CD14-positive monocyte (primary cell): ENCODE results near the gene ROBO3. TPM values are rescaled to one million over a fixed set of nuclear protein-coding genes. Genes with fewer than 3 reads are reported as not detected.

Experiments used
- DNase-seq, 3 donors: peaks; one replicate each; pipeline ENCODE4 v3.0.0-alpha.2; 2011 to 2022
- H2AFZ ChIP-seq: 2 replicates; pipeline ENCODE4 v1.6.0; 2012; ENCODE audit warnings: mild to moderate bottlenecking, low read depth, low read length, inconsistent platforms; ENCODE audit not compliant: insufficient read depth, poor library complexity, severe bottlenecking
- H3K27ac ChIP-seq, 2 donors: 1 replicate in 1 of 2; 2 replicates in 1 of 2; pipeline ENCODE4 v1.5.1; 2012 to 2013; ENCODE audit warnings: low read length in 2 of 2, control low read depth in 1 of 2, inconsistent platforms in 1 of 2, low read depth in 1 of 2, mild to moderate bottlenecking in 1 of 2
- H3K27me3 ChIP-seq, 2 donors: one replicate each; pipeline versions ENCODE4 v1.6.0 to v1.6.1; 2011 to 2013; ENCODE audit warnings: low read length in 2 of 2; ENCODE audit not compliant: control insufficient read depth in 2 of 2, insufficient read depth in 2 of 2
- H3K36me3 ChIP-seq, 2 donors: replicated peaks in 1 of 2; 1 replicate in 1 of 2; 2 replicates in 1 of 2; pipeline versions ENCODE4 v1.5.1 to v1.6.1; 2012 to 2013; ENCODE audit warnings: low read length in 2 of 2, control low read depth in 1 of 2, inconsistent platforms in 1 of 2, mild to moderate bottlenecking in 1 of 2; ENCODE audit not compliant: insufficient read depth in 2 of 2, control insufficient read depth in 1 of 2
- H3K4me1 ChIP-seq, 2 donors: 1 replicate in 1 of 2; 2 replicates in 1 of 2; pipeline versions ENCODE4 v1.5.1 to v1.6.1; 2012 to 2013; ENCODE audit warnings: low read length in 2 of 2, control low read depth in 1 of 2, inconsistent platforms in 1 of 2, mild to moderate bottlenecking in 1 of 2, moderate library complexity in 1 of 2; ENCODE audit not compliant: insufficient read depth in 2 of 2, control insufficient read depth in 1 of 2
- H3K4me2 ChIP-seq: replicated peaks from 2 replicates; pipeline ENCODE3; 2012; ENCODE audit warnings: low read length, moderate library complexity, mild to moderate bottlenecking; ENCODE audit not compliant: poor library complexity, severe bottlenecking; ENCODE audit errors: extremely low read depth
- H3K4me3 ChIP-seq, 3 experiments: fragments of 200-600 bp in 1 of 3; sonication (generic) in 1 of 3; replicated peaks in 1 of 3; 1 replicate in 2 of 3; 2 replicates in 1 of 3; pipeline ENCODE4 v1.5.1; 2011 to 2013; ENCODE audit warnings: low read length in 3 of 3, mild to moderate bottlenecking in 3 of 3, control low read depth in 2 of 3, low read depth in 2 of 3, inconsistent platforms in 1 of 3, moderate library complexity in 1 of 3
- H3K79me2 ChIP-seq: 2 replicates; pipeline ENCODE4 v1.6.0; 2012; ENCODE audit warnings: mild to moderate bottlenecking, control low read depth, inconsistent platforms, low read length, moderate library complexity; ENCODE audit not compliant: insufficient read depth
- H3K9ac ChIP-seq: 2 replicates; pipeline ENCODE4 v1.6.0; 2017; ENCODE audit warnings: low read length, mild to moderate bottlenecking; ENCODE audit not compliant: insufficient read depth, poor library complexity, severe bottlenecking
- H3K9me3 ChIP-seq, 2 donors: replicated peaks in 1 of 2; 1 replicate in 1 of 2; 2 replicates in 1 of 2; pipeline versions ENCODE4 v1.5.1 to v1.6.1; 2012 to 2013; ENCODE audit warnings: low read length in 2 of 2, control low read depth in 1 of 2; ENCODE audit not compliant: control insufficient read depth in 1 of 2, insufficient read depth in 1 of 2
- H4K20me1 ChIP-seq: 2 replicates; pipeline ENCODE4 v1.6.0; 2012; ENCODE audit warnings: mild to moderate bottlenecking, low read length, control low read depth, moderate library complexity; ENCODE audit not compliant: insufficient read depth
- H3K27ac Mint-ChIP-seq, 7 donors: one replicate each; pipeline ENCODE4 v1.8.0; 2020; ENCODE audit warnings: mild to moderate bottlenecking in 7 of 7, mixed read lengths in 7 of 7, moderate library complexity in 6 of 7, inconsistent platforms in 2 of 7
- H3K27me3 Mint-ChIP-seq, 3 donors: one replicate each; pipeline ENCODE4 v1.8.0; 2021 to 2022; ENCODE audit warnings: low read depth in 3 of 3, mild to moderate bottlenecking in 3 of 3, mixed read lengths in 3 of 3, moderate library complexity in 3 of 3, inconsistent platforms in 1 of 3
- H3K36me3 Mint-ChIP-seq, 2 donors: one replicate each; pipeline ENCODE4 v1.8.0; 2020; ENCODE audit warnings: mixed read lengths in 2 of 2, inconsistent platforms in 1 of 2, mild to moderate bottlenecking in 1 of 2
- H3K4me1 Mint-ChIP-seq: one replicate; pipeline ENCODE4 v1.8.0; 2020; ENCODE audit warnings: mild to moderate bottlenecking, mixed read lengths
- H3K4me3 Mint-ChIP-seq, 2 donors: one replicate each; pipeline ENCODE4 v1.8.0; 2020; ENCODE audit warnings: mild to moderate bottlenecking in 2 of 2, mixed read lengths in 2 of 2, moderate library complexity in 1 of 2
- H3K9me3 Mint-ChIP-seq, 7 donors: one replicate each; pipeline ENCODE4 v1.8.0; 2020 to 2022; ENCODE audit warnings: mixed read lengths in 7 of 7, mild to moderate bottlenecking in 6 of 7, moderate library complexity in 6 of 7, inconsistent platforms in 2 of 7
- CTCF ChIP-seq: fragments of 200-600 bp; IDR thresholded peaks from one replicate; pipeline ENCODE4 v1.8.0; 2022; ENCODE audit warnings: antibody characterized with exemption, mild to moderate bottlenecking
- WGBS: methylation state at CpG from one replicate; pipeline ENCODE4 v1.1.5; 2013; ENCODE audit warnings: missing lambda C conversion rate; ENCODE audit not compliant: insufficient coverage; 5-methylcytosine and 5-hydroxymethylcytosine counted together
- intact Hi-C, 2 donors: fragments of 100-400 bp; cut with micrococcal nuclease; formaldehyde crosslinking; loops; one replicate each; pipeline versions ENCODE4 v1.15.0 to v1.15.1; 2023
- polyA plus RNA-seq, 3 donors: library from polyadenylated mRNA; depleted of rRNA in 1 of 3; unstranded in 2 of 3; stranded (reverse) in 1 of 3; fragments of 300-500 nt in 2 of 3; fragments of >200 nt in 1 of 3; fragmentation: Illumina TruSeq in 2 of 3; gene quantifications; 1 replicate in 2 of 3; 2 replicates in 1 of 3; pipeline ENCODE4 v1.2.3, GENCODE V29; 2012 to 2021

ROBO3 gene
- polyA plus RNA-seq, 3 donors: 0.39 to 11.6 (median 0.81) TPM

- peaks cover 6 to 12% of the 10 kb centered on the region in 2 donors for H3K4me1 ChIP-seq
- no peak overlapping the region for H2AFZ ChIP-seq
- no peaks in the 10 kb centered on the region for H3K79me2 ChIP-seq
- Mint-ChIP-seq H3K4me3 (no peak overlapping the region), H3K36me3 (no peaks in the 10 kb centered on the region), H3K4me1 (peaks cover 16% of the 10 kb centered on the region), H3K9me3 (peaks cover 0 to 5% (median 0%) of the 10 kb centered on the region in 7 donors), H3K27ac (peak overlapping the region in 1 of 7 donors; percentile 57), H3K27me3 (peaks cover 0 to 5% (median 3%) of the 10 kb centered on the region in 3 donors)
- H3K4me2 ChIP-seq: no peak overlapping the region
- H3K4me3 ChIP-seq: no peak overlapping the region
- TF ChIP-seq CTCF: no peak
- no peaks in the 10 kb centered on the region for H3K9me3 ChIP-seq
- no peak for DNase-seq
- H3K36me3 ChIP-seq: no peaks in the 10 kb centered on the region
- H3K27ac ChIP-seq: no peak overlapping the region
- no peaks in the 10 kb centered on the region for H4K20me1 ChIP-seq
- H3K27me3 ChIP-seq: no peaks in the 10 kb centered on the region
- H3K9ac ChIP-seq: no peak overlapping the region
- intact Hi-C loops: no loop called here
- WGBS: no CpG with 5 or more reads among the region's 5 CpGs
Measured at GRCh38 chr11:124884869-124885479, 19.7 kb downstream of the ROBO3 start.

GRCh38 chr11:124886476-124886875 is 21.2 kb downstream of the ROBO3 start:
- intact Hi-C loops: no loop called here
- Histone ChIP-seq H3K27ac (no peak overlapping the region), H3K79me2 (no peaks in the 10 kb centered on the region), H4K20me1 (no peaks in the 10 kb centered on the region), H3K4me3 (no peak overlapping the region), H3K9ac (no peak overlapping the region), H3K4me1 (peaks cover 6 to 12% of the 10 kb centered on the region in 2 donors), H3K27me3 (no peaks in the 10 kb centered on the region), H2AFZ (no peak overlapping the region), H3K4me2 (no peak overlapping the region), H3K36me3 (no peaks in the 10 kb centered on the region), H3K9me3 (no peaks in the 10 kb centered on the region)
- Mint-ChIP-seq H3K4me1 (peaks cover 13% of the 10 kb centered on the region), H3K36me3 (no peaks in the 10 kb centered on the region), H3K27ac (peak overlapping the region in 1 of 7 donors; percentile 55), H3K27me3 (peaks cover 0 to 3% (median under 1%) of the 10 kb centered on the region in 3 donors), H3K9me3 (no peaks in the 10 kb centered on the region), H3K4me3 (no peak overlapping the region)
- no peak for TF ChIP-seq CTCF
- no peak for DNase-seq
- 100% methylated on average over 1 of the region's 11 CpGs for WGBS
